Common myeloid progenitor, CD34-positive (primary cell): Measurements from ENCODE around the gene DISP2.

Source experiments
- CTCF ChIA-PET: fragments of 350-600 bp; sonication (Branson Sonifier 250); formaldehyde crosslinking; loops from one replicate; lab custom pipeline; 2021; ENCODE audit warnings: antibody characterized with exemption; lab: Charles Lee
- POLR2A ChIA-PET: fragments of 350-600 bp; sonication (Branson Sonifier 250); formaldehyde crosslinking; loops from one replicate; lab custom pipeline; 2021; ENCODE audit warnings: antibody characterized with exemption; lab: Charles Lee
- DNase-seq, 3 donors: peaks; one replicate each; pipeline versions ENCODE4 v3.0.0 to v3.0.0-alpha.2; 2013
- H3K27ac ChIP-seq, 2 experiments: 1 replicate in 1 of 2; 2 replicates in 1 of 2; pipeline ENCODE4 v1.7.0; 2013; ENCODE audit warnings: inconsistent platforms in 2 of 2, low read length in 2 of 2, mild to moderate bottlenecking in 2 of 2, low read depth in 1 of 2, moderate library complexity in 1 of 2; ENCODE audit not compliant: severe bottlenecking in 2 of 2, insufficient read depth in 1 of 2, poor library complexity in 1 of 2
- H3K27me3 ChIP-seq, 5 experiments: replicated peaks in 2 of 5; 1 replicate in 3 of 5; 2 replicates in 2 of 5; pipeline versions ENCODE4 v1.6.1 to v1.7.0; 2013; ENCODE audit warnings: low read length in 4 of 5, mild to moderate bottlenecking in 2 of 5, moderate library complexity in 2 of 5, inconsistent platforms in 1 of 5; ENCODE audit not compliant: insufficient read depth in 5 of 5, control insufficient read depth in 4 of 5
- H3K36me3 ChIP-seq, 4 experiments: 1 replicate in 2 of 4; 2 replicates in 2 of 4; pipeline versions ENCODE4 v1.6.1 to v1.7.0; 2013; ENCODE audit warnings: low read length in 3 of 4, control low read depth in 1 of 4, mild to moderate bottlenecking in 1 of 4; ENCODE audit not compliant: control insufficient read depth in 4 of 4, insufficient read depth in 4 of 4
- H3K4me1 ChIP-seq, 4 experiments: 1 replicate in 3 of 4; 2 replicates in 1 of 4; pipeline versions ENCODE4 v1.6.1 to v1.7.1; 2013; ENCODE audit warnings: low read length in 3 of 4, mild to moderate bottlenecking in 3 of 4, control low read depth in 1 of 4, inconsistent platforms in 1 of 4, moderate library complexity in 1 of 4; ENCODE audit not compliant: control insufficient read depth in 4 of 4, insufficient read depth in 4 of 4; ENCODE audit errors: control extremely low read depth in 1 of 4
- H3K4me3 ChIP-seq, 7 experiments: 1 replicate in 4 of 7; 2 replicates in 3 of 7; pipeline versions ENCODE4 v1.5.1 to v1.7.0; 2013; ENCODE audit warnings: mild to moderate bottlenecking in 7 of 7, low read length in 6 of 7, moderate library complexity in 6 of 7, inconsistent platforms in 2 of 7, low read depth in 2 of 7, control low read depth in 1 of 7; ENCODE audit not compliant: insufficient read depth in 4 of 7, control insufficient read depth in 1 of 7; ENCODE audit errors: extremely low read depth in 1 of 7
- H3K9me3 ChIP-seq, 5 experiments: 1 replicate in 4 of 5; 2 replicates in 1 of 5; pipeline versions ENCODE4 v1.6.1 to v1.7.1; 2013; ENCODE audit warnings: low read length in 4 of 5, mild to moderate bottlenecking in 2 of 5, inconsistent platforms in 1 of 5, low read depth in 1 of 5, moderate library complexity in 1 of 5; ENCODE audit not compliant: control insufficient read depth in 4 of 5, insufficient read depth in 2 of 5; ENCODE audit errors: control extremely low read depth in 1 of 5
- WGBS: methylation state at CpG from one replicate; pipeline ENCODE4 v1.1.5; 2013; ENCODE audit not compliant: insufficient coverage; 5-methylcytosine and 5-hydroxymethylcytosine counted together

Gene DISP2

DNA sequence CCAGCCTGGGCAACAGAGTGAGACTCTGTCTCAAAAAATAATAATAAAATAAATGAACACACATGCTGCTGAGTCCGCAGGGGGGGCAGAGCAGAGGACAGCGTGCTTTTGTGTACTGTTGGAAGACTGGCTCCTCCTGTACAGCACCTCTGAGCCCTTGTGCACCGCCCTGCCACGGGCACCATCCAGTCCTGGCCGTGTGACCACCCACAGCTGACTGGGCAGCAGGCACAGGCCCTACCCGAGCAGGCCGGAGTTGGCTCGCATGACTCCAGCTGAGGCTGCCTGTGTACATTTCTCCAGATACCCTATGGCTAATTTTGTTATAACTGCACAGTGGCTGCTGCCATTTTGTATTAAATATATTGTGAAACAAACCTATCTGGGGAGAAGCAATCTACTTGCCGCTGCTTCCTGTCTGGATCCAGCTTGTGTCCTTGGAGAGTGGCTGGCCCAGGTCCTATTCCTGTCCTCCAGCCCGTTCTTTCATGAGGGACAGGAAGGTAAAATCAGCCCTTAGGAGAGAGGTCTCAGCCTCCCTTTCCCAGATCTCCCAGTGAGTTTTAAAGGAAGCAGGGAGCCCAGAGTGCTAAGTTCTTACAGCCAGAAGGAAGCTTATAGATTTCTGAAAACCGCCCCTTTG, 62.2 kb downstream of the DISP2 start:
- H3K27ac ChIP-seq, result no peak overlapping the region
- H3K4me1 ChIP-seq, result peaks cover 0 to 10% (median 5%) of the 10 kb centered on the region in 4 experiments
- peaks cover 6 to 35% (median 21%) of the 10 kb centered on the region in 4 experiments for H3K36me3 ChIP-seq
- CTCF ChIA-PET, result interaction anchor here (0.7 to 14.7 kb wide), 8 partner anchors 14 to 111 kb away, joined by 3 to 216 read pairs (median 6); partner anchors contain the start of genes CCDC9B, IVD, KNSTRN and PHGR1
- 98% methylated on average over 11 of the region's 11 CpGs for WGBS
- POLR2A ChIA-PET, result no interaction called here
- H3K9me3 ChIP-seq, result no peaks in the 10 kb centered on the region
- no peaks in the 10 kb centered on the region for H3K27me3 ChIP-seq
- no peak overlapping the region for H3K4me3 ChIP-seq
- DNase-seq, result no peak

DNA sequence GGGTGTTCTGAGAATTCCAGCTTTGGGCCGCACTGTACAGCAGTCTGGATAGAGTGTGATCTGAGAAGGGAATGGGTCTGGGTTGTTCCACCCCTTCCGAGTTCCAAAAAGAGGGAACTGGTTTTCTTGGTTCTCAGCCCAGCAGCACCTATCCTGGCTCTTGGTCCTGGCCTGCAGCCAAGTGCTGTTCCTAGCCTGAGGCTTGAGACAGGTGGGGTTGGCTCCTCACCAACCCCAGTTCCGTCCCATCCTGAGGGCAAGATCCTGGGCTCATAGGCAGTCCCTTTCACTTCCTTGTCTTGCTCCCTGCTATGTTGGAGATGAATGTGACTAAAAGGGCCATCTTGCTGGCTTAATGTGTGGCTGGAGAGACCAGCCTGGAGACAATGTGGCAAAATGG, 62.8 kb downstream of the DISP2 start:
- H3K36me3 ChIP-seq, result peaks cover 6 to 29% (median 15%) of the 10 kb centered on the region in 4 experiments
- ChIA-PET CTCF (interaction anchor here (0.7 to 14.7 kb wide), 15 partner anchors 9 to 135 kb away, joined by 3 to 216 read pairs (median 5); partner anchors contain the start of genes BAHD1, CCDC9B, IVD and PHGR1), POLR2A (no interaction called here)
- no peak overlapping the region for H3K27ac ChIP-seq
- no peak overlapping the region for H3K4me3 ChIP-seq
- WGBS, result 74% methylated on average over 3 of the region's 3 CpGs
- H3K4me1 ChIP-seq, result peaks cover 0 to 10% (median 5%) of the 10 kb centered on the region in 4 experiments
- H3K27me3 ChIP-seq, result no peaks in the 10 kb centered on the region
- H3K9me3 ChIP-seq, result no peaks in the 10 kb centered on the region
- DNase-seq, result no peak

DNA sequence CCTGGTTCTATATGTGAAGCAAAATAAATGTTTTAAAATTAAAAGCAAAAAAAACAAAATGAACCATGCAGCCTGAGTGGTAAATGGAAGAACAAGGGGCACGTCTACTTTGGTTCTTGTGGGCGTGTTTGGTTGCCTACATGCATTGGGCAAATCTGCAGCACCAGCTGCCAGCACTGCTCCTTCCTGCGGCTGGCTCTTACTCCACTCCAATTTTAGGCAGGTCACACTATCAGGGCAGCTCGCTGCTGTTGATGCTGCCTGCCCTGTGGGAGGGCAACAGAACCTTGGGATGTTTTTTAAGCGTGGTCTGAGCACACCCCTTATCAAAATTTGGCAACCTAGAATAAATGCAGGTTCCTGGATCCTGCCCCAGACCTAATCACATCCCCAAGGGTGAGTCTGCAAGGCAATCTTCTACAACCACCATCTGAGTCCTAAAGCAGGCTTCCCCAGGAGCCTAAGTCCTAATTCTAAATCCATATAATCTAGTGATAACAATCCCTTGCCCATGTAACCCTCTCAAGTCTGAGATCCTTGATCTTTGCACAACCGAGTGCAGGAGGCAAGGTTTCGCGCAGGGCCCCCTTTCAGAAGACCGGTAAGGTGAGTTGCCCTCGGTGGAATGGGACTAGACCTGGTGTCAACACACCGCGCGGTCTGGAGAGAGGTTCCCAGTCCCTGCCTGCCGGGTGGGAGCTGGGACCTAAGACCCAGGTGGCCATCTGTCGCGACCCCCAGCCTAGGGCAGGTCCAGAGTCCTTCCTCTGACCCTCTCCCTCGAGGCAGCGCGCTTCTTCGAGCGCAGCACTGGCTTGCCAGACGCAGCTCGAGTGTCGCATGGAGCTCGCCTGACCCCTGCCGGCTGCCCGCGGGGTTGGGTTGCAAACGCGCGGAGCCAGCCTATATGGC, 63.5 kb downstream of the DISP2 start:
- no peaks in the 10 kb centered on the region for H3K27me3 ChIP-seq
- H3K4me1 ChIP-seq, result peaks cover 0 to 10% (median 5%) of the 10 kb centered on the region in 4 experiments
- DNase-seq, result peak; percentile 65 to 81 (median 80)
- POLR2A ChIA-PET, result interaction anchor here (0.5 to 0.6 kb wide), 2 partner anchors 12 to 317 kb away, joined by 3 read pairs; no protein-coding TSS in a partner anchor
- H3K9me3 ChIP-seq, result no peaks in the 10 kb centered on the region
- CTCF ChIA-PET, result interaction anchor here (0.7 to 14.7 kb wide), 23 partner anchors 8 to 204 kb away, joined by 3 to 216 read pairs (median 5); partner anchors contain the start of genes BAHD1, CCDC9B, IVD and PHGR1
- 30% methylated on average over 26 of the region's 31 CpGs for WGBS
- peaks cover 6 to 22% (median 11%) of the 10 kb centered on the region in 4 experiments for H3K36me3 ChIP-seq
- H3K4me3 ChIP-seq, result peak overlapping the region in 1 of 7 experiments; percentile 50
- H3K27ac ChIP-seq, result no peak overlapping the region

DNA sequence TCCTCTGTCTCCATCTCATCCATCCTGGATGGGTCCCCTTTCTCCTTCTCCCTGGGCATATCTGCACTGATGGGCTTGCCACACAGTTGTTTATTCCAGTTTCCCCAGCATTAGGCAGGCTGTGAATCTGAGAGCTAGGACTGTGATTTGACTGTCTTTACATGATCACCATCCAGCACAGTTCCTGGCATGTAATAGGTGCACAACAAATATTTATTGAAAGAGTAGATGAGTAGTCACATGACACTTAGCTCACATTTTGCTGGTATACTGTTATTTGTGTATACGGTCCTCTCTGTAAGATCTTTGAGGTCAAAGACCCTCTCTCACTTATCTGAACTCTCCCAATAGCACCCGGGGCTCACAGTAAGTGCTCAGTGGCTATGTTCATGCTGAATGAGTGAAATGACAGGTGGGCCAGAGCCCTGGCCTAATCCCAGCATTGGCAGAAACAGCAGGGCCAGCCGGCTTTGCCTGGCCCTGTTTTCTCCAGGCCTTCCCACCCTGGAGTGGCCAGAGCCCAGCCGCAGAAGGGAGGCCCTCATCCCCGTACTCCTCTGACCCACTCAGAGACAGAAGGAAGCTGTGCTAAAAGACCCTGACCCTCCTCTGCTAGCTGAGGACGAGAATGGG, 66.6 kb downstream of the DISP2 start:
- WGBS, result 90% methylated on average over 2 of the region's 6 CpGs
- Histone ChIP-seq H3K9me3 (no peaks in the 10 kb centered on the region), H3K36me3 (peaks cover 0 to 6% (median 3%) of the 10 kb centered on the region in 4 experiments), H3K4me1 (peaks cover 0 to 10% (median 5%) of the 10 kb centered on the region in 4 experiments), H3K27ac (no peak overlapping the region), H3K4me3 (no peak overlapping the region), H3K27me3 (no peaks in the 10 kb centered on the region)
- no peak for DNase-seq
- ChIA-PET POLR2A (interaction anchor here (0.5 kb wide), 1 partner anchor 23 kb away, joined by 3 read pairs; no protein-coding TSS in a partner anchor), CTCF (interaction anchor here (0.6 to 14.7 kb wide), 9 partner anchors 11 to 181 kb away, joined by 3 to 216 read pairs (median 5); partner anchors contain the start of genes CCDC9B and DISP2)

DNA sequence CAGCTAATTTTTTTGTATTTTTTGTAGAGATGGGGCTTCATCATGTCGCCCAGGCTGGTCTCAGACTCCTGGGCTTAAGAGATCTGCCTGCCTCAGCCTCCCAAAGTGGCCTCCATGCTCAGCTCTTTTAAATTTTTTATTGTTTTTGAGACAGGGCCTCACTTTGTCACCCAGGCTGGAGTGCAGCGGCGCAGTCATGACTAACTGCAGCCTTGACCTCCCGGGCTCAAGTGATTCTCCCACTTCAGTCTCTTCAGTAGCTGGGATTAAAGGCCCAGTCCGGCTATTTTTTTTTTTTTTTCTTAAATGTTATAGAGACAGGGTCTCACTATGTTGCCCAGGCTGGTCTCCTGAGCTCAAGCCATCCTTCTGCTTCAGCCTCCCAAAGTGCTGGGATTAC, 67.7 kb downstream of the DISP2 start:
- H3K4me1 ChIP-seq, result peaks cover 0 to 10% (median 5%) of the 10 kb centered on the region in 4 experiments
- POLR2A ChIA-PET, result no interaction called here
- no peaks in the 10 kb centered on the region for H3K9me3 ChIP-seq
- no peak overlapping the region for H3K27ac ChIP-seq
- CTCF ChIA-PET, result interaction anchor here (0.9 to 14.7 kb wide), 6 partner anchors 12 to 103 kb away, joined by 3 to 216 read pairs (median 5); partner anchors contain the start of gene CCDC9B
- no peak overlapping the region for H3K4me3 ChIP-seq
- H3K27me3 ChIP-seq, result peaks cover 0 to 2% (median 0%) of the 10 kb centered on the region in 5 experiments
- 100% methylated on average over 2 of the region's 5 CpGs for WGBS
- peaks cover 0 to 6% (median 3%) of the 10 kb centered on the region in 4 experiments for H3K36me3 ChIP-seq
- DNase-seq, result no peak

DNA sequence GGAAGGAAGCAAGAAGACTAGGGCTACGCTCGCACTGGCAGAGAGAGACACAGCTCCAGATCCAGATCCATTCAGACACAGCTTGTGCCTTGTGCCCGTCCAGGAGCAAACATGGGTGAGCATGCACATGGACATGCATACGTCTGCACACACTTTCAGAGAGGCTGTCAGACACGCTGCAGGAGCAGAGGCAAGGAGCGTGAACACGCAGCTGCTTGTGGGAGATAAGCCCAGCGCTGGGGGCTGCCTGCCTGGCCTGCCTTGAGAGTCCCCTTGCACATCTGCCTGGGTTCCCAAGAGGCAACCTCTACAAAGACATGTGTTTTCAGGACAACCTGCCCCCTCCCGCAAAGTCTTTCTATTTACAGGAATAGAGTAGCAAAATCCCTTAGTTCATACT, 69.2 kb downstream of the DISP2 start:
- Histone ChIP-seq H3K9me3 (no peaks in the 10 kb centered on the region), H3K27me3 (peaks cover 0 to 2% (median 0%) of the 10 kb centered on the region in 5 experiments), H3K27ac (no peak overlapping the region), H3K36me3 (peaks cover 0 to 6% (median 4%) of the 10 kb centered on the region in 4 experiments), H3K4me1 (no peaks in the 10 kb centered on the region), H3K4me3 (no peak overlapping the region)
- ChIA-PET POLR2A (no interaction called here), CTCF (interaction anchor here (1.6 to 14.7 kb wide), 3 partner anchors 12 to 86 kb away, joined by 3 to 216 read pairs (median 85); partner anchors contain the start of gene CCDC9B)
- WGBS, result 93% methylated on average over 8 of the region's 9 CpGs
- peak in 2 of 3 donors; percentile 25 to 47 for DNase-seq
